GM18505 (cell line): ENCODE results near the gene CD58.

Source experiments
- ATAC-seq: cut with Tn5 transposase; IDR thresholded peaks from one replicate; pipeline ENCODE4 v1.9.1; 2021; ENCODE audit not compliant: unreplicated experiment
- POLR2A ChIP-seq: IDR thresholded peaks from 4 replicates; pipeline ENCODE4 v1.6.1; 2011; ENCODE audit warnings: borderline replicate concordance; ENCODE audit not compliant: insufficient read depth, insufficient read length; ENCODE audit errors: extremely low read depth

CD58 gene

DNA sequence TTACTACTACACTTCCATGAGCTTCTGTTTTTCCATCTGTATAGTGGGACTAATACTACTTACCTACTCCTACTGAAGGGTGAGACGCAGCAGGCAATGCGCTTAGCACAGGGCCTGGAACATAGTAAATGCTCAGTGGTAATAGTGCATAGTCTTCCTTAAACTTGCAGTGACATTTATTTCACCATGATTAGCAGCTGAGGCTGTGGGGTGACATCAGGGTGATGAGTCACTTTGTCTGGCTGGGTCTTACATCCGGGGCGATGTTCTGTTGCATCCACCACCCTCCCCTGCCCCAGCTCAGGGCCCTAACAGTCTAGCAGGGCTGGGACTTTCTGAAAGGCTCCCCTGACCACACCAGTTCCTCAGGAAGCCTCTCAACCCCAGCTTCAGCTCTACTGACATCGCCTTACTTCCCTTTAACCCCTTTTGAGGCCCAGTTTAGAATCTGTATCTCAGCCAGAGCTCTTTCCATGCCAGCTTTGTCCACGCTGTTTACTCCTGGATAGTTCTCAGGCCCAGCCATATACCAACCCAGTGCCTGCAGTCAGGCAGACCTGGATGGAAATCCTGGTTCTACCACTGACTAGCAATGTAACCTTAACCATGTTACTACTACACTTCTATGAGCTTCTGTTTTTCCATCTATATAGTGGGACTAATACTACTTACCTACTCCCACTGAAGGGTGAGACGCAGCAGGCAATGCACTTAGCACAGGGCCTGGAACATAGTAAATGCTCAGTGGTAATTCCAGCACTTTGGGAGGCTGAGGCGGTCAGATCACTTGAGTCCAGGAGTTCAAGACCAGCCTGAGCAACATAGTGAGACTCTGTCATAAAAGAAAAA is 66.3 kb downstream of the CD58 start:
- peak; percentile 91 for ATAC-seq
- peak; percentile 36 for TF ChIP-seq POLR2A

DNA sequence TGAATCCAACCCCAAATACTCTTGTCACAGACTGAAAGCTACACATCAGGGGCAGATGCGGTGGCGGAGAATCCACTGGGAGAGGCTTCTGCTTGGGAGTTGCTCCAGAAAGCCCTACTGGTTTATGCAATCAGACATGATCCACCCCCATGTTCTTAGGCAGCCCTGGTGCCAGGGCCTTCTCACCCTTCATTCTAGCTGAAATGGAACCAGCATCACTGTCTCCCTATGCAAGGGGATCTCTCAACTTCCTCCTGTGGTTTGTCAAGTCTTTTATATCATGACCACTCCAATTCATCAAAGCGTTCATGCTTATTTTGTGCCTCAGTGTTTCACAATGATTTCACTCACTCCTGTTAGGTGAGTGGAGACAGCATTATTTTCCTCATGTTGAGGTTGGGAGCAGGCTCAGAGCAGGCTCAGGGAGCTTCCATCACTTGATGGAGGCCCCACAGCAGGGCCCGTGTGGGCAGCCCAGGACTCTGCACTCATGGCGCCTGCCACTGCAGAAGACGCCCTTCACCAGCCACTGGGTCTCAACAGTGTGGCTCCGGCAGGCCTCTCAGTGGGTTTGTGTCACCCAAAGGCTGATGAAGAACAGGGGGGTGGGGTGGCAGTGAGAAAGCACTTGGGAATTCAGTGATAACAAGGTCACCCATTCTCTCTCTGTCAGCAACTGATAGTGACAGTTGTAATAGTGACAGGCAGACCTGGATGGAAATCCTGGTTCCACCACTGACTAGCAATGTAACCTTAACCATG is 67.1 kb downstream of the CD58 start:
- ATAC-seq, result peak; percentile 1
- TF ChIP-seq POLR2A, result no peak

DNA sequence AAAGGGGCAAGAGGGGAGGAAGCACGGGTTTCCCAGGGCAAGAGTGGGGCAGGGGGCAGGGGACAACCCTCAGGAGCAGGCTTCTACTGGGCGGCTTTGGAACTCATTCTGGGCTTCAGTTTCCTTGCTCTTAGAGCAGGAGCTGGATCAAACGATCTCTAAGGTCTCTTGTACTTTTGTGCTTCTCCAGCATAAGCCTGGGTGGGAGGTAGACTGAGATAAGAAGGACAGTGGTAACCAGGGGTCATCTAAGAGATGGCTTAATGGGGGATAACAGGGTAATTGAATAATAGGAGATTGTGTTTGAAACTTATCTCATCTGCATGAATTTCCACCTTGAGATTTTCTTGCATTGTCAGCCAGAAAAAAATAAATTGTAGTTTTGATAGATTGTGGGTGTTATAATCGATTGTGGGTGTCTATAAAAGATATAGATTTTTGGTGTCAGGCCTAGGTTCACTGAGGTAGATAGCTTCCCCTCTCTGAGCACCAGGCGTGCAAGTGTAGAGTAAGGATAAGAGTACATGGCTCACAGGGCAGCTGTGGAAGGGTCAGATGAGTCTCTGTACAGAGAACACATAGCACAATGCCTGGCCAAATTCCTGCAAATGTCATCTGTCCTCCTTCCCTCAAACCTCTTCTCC is 68.0 kb downstream of the CD58 start:
- ATAC-seq, result no peak
- TF ChIP-seq POLR2A, result no peak

GRCh38 chr1:116501870-116502244 is 69.0 kb downstream of the CD58 start:
- no peak for TF ChIP-seq POLR2A
- ATAC-seq, result no peak

GRCh38 chr1:116501125-116501869 is 69.5 kb downstream of the CD58 start:
- no peak for ATAC-seq
- TF ChIP-seq POLR2A, result no peak

GRCh38 chr1:116498789-116499628 is 71.8 kb downstream of the CD58 start:
- no peak for ATAC-seq

GRCh38 chr1:116497656-116498055 is 73.2 kb downstream of the CD58 start:
- TF ChIP-seq POLR2A, result no peak
- ATAC-seq, result no peak

More at GRCh38 chr1:116498789-116499628, 71.8 kb downstream of the CD58 start:
- no peak for TF ChIP-seq POLR2A

DNA sequence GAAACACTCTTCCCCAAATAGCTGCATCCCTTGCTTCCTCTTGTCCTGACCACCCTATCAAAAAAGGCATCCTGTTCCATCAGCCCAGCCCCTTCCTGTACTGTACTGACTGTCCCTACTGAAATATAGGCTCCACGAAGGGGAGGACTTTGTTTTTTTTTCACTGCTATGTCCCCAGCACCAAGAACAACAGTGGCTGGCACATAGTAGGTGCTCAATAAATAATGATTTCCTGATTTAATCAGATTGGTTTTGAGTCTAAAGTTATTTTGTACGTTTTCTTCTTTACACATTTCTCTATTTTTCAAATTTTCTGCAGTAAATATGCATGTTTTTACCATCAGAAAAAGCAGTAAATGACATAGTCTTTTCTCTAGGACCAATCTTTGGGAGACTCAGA is 73.9 kb downstream of the CD58 start:
- no peak for TF ChIP-seq POLR2A
- no peak for ATAC-seq

DNA sequence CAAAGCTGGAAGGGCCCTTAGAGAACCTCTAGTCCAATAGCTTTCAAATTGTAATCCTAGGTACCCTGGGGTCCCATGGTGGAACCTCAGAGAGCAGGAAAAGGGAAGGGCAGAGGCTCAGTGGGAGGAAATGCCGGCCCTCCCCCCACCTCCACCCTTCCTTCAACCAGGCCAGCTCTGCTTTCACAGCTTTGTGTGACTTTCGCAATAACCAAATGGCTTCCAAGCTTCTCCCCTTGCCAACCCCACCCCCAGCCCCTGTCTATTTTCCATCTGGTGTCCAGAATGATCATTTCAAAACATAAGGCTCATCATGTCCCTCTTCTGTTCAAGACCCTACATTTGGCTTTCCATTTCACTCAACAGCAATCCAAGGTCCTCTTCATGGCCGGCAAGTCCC is 74.4 kb downstream of the CD58 start:
- no peak for ATAC-seq

GRCh38 chr1:116495535-116495934 is 75.3 kb downstream of the CD58 start:
- no peak for ATAC-seq
- no peak for TF ChIP-seq POLR2A

More for the DNA sequence above, 74.4 kb downstream of the CD58 start:
- TF ChIP-seq POLR2A, result no peak

DNA sequence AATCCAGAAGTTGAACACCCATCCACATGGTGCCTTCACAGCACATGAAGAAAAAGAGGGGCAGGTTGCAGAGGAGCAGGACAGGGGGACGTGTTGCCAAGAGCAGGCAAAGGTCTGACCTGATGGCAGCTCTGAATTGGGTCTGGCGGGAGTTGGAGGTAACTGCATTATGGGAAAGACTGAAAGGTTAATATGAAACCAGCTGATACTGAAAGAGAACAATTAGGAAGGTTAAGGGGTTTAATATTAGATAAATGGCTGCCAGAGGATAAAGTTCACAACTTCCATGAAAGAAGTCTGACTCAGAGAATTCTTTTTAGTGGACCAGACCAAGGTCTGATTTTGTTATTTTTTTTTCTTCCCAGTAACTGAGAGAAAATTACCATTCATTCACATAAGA is 76.1 kb downstream of the CD58 start:
- ATAC-seq, result no peak

GRCh38 chr1:116494353-116494692 is 76.5 kb downstream of the CD58 start:
- TF ChIP-seq POLR2A, result no peak
- ATAC-seq, result no peak

More for the DNA sequence above, 76.1 kb downstream of the CD58 start:
- TF ChIP-seq POLR2A, result no peak
